Measurements from ENCODE around the gene TENT4A. TPM values are rescaled to one million over a fixed set of nuclear protein-coding genes. Genes with fewer than 3 reads are reported as not detected.

The TENT4A gene
- polyA plus RNA-seq, 1 experiment: 4.0 TPM

DNA sequence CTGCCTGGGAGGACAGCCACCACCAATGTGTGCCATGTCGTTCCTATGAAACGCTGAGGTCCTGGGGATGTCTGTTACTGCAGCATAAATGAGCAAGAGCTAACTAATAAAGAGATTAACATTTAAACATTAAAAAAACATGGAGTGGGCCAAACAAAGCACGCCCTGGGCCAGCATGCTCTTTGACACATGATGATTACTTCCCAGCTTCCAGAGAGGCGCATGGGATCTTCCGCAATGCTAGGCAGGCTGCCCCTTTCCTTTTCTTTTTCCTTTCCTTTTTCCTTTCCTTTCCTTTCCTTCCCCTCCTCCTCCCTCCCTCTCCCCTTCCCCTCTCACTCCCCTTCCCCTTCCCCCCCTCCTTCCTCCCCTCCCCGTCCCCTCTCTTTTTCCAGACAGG is 10.6 kb upstream of the TENT4A start:
- POLR2A ChIA-PET: no interaction called here
- DNase-seq (ENCODE audit: low read depth, low spot score): no peak
- Histone ChIP-seq H3K27ac (ENCODE audit: low read depth, low read length) (no peak overlapping the region), H3K27me3 (ENCODE audit: control insufficient read depth, insufficient read depth, low read length) (peaks cover 4% of the 10 kb centered on the region), H3K9me3 (ENCODE audit: control insufficient read depth, insufficient read depth, low read length) (no peaks in the 10 kb centered on the region), H3K4me3 (ENCODE audit: low read depth, low read length) (no peak overlapping the region)
- TF ChIP-seq, protein P1, sequence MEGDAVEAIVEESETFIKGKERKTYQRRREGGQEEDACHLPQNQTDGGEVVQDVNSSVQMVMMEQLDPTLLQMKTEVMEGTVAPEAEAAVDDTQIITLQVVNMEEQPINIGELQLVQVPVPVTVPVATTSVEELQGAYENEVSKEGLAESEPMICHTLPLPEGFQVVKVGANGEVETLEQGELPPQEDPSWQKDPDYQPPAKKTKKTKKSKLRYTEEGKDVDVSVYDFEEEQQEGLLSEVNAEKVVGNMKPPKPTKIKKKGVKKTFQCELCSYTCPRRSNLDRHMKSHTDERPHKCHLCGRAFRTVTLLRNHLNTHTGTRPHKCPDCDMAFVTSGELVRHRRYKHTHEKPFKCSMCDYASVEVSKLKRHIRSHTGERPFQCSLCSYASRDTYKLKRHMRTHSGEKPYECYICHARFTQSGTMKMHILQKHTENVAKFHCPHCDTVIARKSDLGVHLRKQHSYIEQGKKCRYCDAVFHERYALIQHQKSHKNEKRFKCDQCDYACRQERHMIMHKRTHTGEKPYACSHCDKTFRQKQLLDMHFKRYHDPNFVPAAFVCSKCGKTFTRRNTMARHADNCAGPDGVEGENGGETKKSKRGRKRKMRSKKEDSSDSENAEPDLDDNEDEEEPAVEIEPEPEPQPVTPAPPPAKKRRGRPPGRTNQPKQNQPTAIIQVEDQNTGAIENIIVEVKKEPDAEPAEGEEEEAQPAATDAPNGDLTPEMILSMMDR (IDR thresholded peaks at IDR 0.05; ENCODE audit: low read depth, low read length): no peak
- CTCF ChIA-PET: no interaction called here

DNA sequence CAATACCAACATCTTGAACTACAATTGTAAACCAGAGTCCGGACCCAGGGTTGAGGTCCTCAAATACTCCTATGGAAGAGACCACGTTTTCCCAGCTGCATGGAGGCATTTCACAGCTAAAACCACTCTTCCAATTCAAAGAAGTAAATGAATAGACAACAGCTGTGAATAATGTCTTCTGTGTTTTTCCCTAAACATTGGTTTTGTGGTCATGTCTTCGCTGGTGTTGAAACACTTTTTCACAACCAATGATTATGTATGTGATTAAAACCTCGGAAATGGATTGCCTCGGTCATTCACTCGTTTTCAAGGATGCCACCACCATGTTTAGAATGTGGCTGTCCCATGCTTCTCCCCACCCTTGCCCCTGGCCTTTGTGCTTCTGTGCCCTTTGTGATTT is 9.4 kb upstream of the TENT4A start:
- ChIA-PET POLR2A (no interaction called here), CTCF (no interaction called here)
- no peaks in the 10 kb centered on the region for H3K9me3 ChIP-seq (ENCODE audit: control insufficient read depth, insufficient read depth, low read length)
- peak overlapping the region; percentile 20 for H3K4me3 ChIP-seq (ENCODE audit: low read depth, low read length)
- peaks cover 4% of the 10 kb centered on the region for H3K27me3 ChIP-seq (ENCODE audit: control insufficient read depth, insufficient read depth, low read length)
- DNase-seq (ENCODE audit: low read depth, low spot score): no peak
- TF ChIP-seq, protein P1 (IDR thresholded peaks at IDR 0.05; ENCODE audit: low read depth, low read length): no peak
- H3K27ac ChIP-seq (ENCODE audit: low read depth, low read length): peak overlapping the region; percentile 92

DNA sequence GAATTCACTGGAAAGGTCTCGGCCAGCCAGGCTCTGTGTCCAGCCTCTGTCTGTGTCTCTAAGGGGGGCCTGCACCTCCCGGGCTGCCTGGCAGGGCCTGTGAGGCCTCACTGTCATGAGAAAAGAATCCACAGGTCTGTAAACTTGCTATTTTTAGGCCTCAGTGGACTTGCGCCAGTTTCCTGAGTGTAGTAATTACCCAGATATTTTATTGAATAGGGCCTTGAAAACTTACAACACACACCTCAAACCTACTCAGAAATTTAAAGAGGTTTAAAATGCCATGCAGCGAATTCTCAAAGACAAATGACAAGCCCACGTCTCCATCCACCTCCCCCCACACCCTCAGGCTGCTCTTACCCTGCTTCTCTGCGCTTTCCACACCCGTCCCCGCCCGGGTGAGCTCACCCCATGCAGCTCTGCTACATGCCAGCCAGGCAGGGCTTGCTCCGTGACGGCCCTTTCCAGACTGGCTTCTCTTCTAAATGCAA is 8.8 kb upstream of the TENT4A start:
- DNase-seq (ENCODE audit: low read depth, low spot score): peak; percentile 71
- Histone ChIP-seq H3K27ac (ENCODE audit: low read depth, low read length) (peak overlapping the region; percentile 92), H3K27me3 (ENCODE audit: control insufficient read depth, insufficient read depth, low read length) (peaks cover 4% of the 10 kb centered on the region), H3K9me3 (ENCODE audit: control insufficient read depth, insufficient read depth, low read length) (no peaks in the 10 kb centered on the region), H3K4me3 (ENCODE audit: low read depth, low read length) (peak overlapping the region; percentile 20)
- POLR2A ChIA-PET: interaction anchor here (0.8 kb wide), 1 partner anchor 72 kb away, joined by 3 read pairs; the partner anchor contains the start of gene NSUN2
- TF ChIP-seq, protein P1 (IDR thresholded peaks at IDR 0.05; ENCODE audit: low read depth, low read length): no peak
- CTCF ChIA-PET: no interaction called here

DNA sequence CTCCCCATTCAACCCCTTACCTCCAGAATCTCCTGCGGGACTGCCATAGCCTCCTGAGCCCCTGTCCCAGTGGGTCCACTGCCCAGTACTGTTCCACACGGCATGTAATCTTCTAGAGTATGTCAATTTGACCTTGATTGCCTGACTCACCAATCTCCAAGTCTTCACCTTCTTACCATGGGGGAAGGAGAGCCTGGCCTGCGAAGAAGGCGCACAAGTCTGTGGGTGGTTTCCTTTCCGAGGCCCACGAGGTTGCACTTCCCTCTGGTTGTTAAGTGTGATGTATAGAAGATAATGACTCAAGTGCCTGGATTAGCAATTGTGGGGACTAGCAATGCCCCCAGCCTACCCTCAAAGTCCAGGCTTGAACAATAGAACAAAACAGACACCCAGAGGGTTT is 8.1 kb upstream of the TENT4A start:
- DNase-seq (ENCODE audit: low read depth, low spot score): no peak
- Histone ChIP-seq H3K27me3 (ENCODE audit: control insufficient read depth, insufficient read depth, low read length) (peaks cover 4% of the 10 kb centered on the region), H3K27ac (ENCODE audit: low read depth, low read length) (peak overlapping the region; percentile 92), H3K4me3 (ENCODE audit: low read depth, low read length) (no peak overlapping the region), H3K9me3 (ENCODE audit: control insufficient read depth, insufficient read depth, low read length) (no peaks in the 10 kb centered on the region)
- ChIA-PET POLR2A (no interaction called here), CTCF (no interaction called here)
- TF ChIP-seq, protein P1 (IDR thresholded peaks at IDR 0.05; ENCODE audit: low read depth, low read length): no peak

DNA sequence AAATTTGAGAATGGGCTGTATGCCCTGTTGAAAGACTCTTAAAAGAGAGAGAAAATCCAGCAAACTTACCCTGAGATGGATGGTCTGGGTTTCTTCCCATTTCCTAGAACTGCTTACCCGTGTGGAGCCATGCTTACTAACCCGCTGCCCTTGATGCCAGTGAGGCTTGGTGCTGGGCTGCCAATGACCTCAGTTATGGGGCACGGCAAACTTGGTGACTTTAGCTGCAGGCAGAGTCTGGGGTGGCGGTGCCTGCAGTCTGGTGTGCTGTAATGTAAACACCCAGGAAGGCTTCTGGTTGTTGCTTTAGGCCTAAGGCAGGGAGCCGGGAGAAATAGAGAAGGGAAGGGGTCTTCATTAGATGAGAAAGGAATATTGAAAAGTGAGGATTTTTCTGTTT is 7.3 kb upstream of the TENT4A start:
- ChIA-PET POLR2A (no interaction called here), CTCF (no interaction called here)
- H3K9me3 ChIP-seq (ENCODE audit: control insufficient read depth, insufficient read depth, low read length): no peaks in the 10 kb centered on the region
- H3K27ac ChIP-seq (ENCODE audit: low read depth, low read length): no peak overlapping the region
- no peaks in the 10 kb centered on the region for H3K27me3 ChIP-seq (ENCODE audit: control insufficient read depth, insufficient read depth, low read length)
- no peak for DNase-seq (ENCODE audit: low read depth, low spot score)
- TF ChIP-seq, protein P1 (IDR thresholded peaks at IDR 0.05; ENCODE audit: low read depth, low read length): no peak
- no peak overlapping the region for H3K4me3 ChIP-seq (ENCODE audit: low read depth, low read length)
